HG03108 (cell line): ENCODE measurements around the gene ADAMTS12.

Experiments used
- ATAC-seq: cut with Tn5 transposase; IDR thresholded peaks from one replicate; pipeline ENCODE4 v1.9.1; 2021; ENCODE audit warnings: moderate library complexity; ENCODE audit not compliant: unreplicated experiment

Gene ADAMTS12

GRCh38 chr5:33769196-33769595 lies 122.6 kb downstream of the ADAMTS12 start:
- no peak for ATAC-seq

- ATAC-seq: no peak
These were observed 125.8 kb downstream of the ADAMTS12 start for GRCh38 chr5:33766023-33766422.

GRCh38 chr5:33764786-33765185 lies 127.0 kb downstream of the ADAMTS12 start:
- no peak for ATAC-seq

- no peak for ATAC-seq
These were observed 128.4 kb downstream of the ADAMTS12 start for GRCh38 chr5:33763435-33763834.

GRCh38 chr5:33762859-33763258 lies 128.9 kb downstream of the ADAMTS12 start:
- ATAC-seq: no peak

GRCh38 chr5:33761139-33761538 lies 130.7 kb downstream of the ADAMTS12 start:
- no peak for ATAC-seq

GRCh38 chr5:33758737-33759136 lies 133.1 kb downstream of the ADAMTS12 start:
- no peak for ATAC-seq

- no peak for ATAC-seq
These were observed 135.3 kb downstream of the ADAMTS12 start for GRCh38 chr5:33756491-33756890.

- no peak for ATAC-seq
These were observed 136.6 kb downstream of the ADAMTS12 start for GRCh38 chr5:33755231-33755630.

GRCh38 chr5:33753704-33754103 lies 138.1 kb downstream of the ADAMTS12 start:
- ATAC-seq: no peak

GRCh38 chr5:33748754-33749153 lies 143.0 kb downstream of the ADAMTS12 start:
- no peak for ATAC-seq

GRCh38 chr5:33745101-33745770 lies 146.6 kb downstream of the ADAMTS12 start:
- no peak for ATAC-seq

GRCh38 chr5:33743099-33743498 lies 148.7 kb downstream of the ADAMTS12 start:
- ATAC-seq: no peak

- no peak for ATAC-seq
These were observed 149.6 kb downstream of the ADAMTS12 start for GRCh38 chr5:33742181-33742580.

- no peak for ATAC-seq
These were observed 152.8 kb downstream of the ADAMTS12 start for GRCh38 chr5:33738967-33739366.

- no peak for ATAC-seq
These were observed 153.7 kb downstream of the ADAMTS12 start for GRCh38 chr5:33738097-33738496.

- no peak for ATAC-seq
These were observed 154.1 kb downstream of the ADAMTS12 start for GRCh38 chr5:33737697-33738096.

GRCh38 chr5:33737284-33737683 lies 154.5 kb downstream of the ADAMTS12 start:
- no peak for ATAC-seq

- ATAC-seq: no peak
These were observed 155.3 kb downstream of the ADAMTS12 start for GRCh38 chr5:33736510-33736909.

- no peak for ATAC-seq
These were observed 156.7 kb downstream of the ADAMTS12 start for GRCh38 chr5:33735072-33735471.

GRCh38 chr5:33734537-33734936 lies 157.3 kb downstream of the ADAMTS12 start:
- ATAC-seq: no peak

GRCh38 chr5:33733225-33733624 lies 158.6 kb downstream of the ADAMTS12 start:
- ATAC-seq: no peak
